Measurements from ENCODE around the gene TP53I11.

- no peak for TF ChIP-seq POLR2AphosphoS5 (IDR thresholded peaks at IDR 0.05; ENCODE audit: control insufficient read depth, insufficient read depth, low read depth, low read length)
- no peak for TF ChIP-seq NR2C2 (CRISPR knock-in tag; IDR thresholded peaks at IDR 0.05)
- no peak for TF ChIP-seq NR2C2 (tag; IDR thresholded peaks at IDR 0.05)
- TF ChIP-seq POLR2A (conservative IDR thresholded peaks at IDR 0.05), result no peak
- TF ChIP-seq MCM5 (IDR thresholded peaks at IDR 0.05; ENCODE audit: low read depth), result no peak
- no peak for TF ChIP-seq JUND (IDR thresholded peaks at IDR 0.05; ENCODE audit: borderline replicate concordance, low read depth, low read length)
- TF ChIP-seq JUND (tag; IDR thresholded peaks at IDR 0.05; ENCODE audit: borderline replicate concordance, low read depth, low read length), result no peak
- no peak for TF ChIP-seq ZNF282 (CRISPR knock-in tag; IDR thresholded peaks at IDR 0.05)
- no peak for TF ChIP-seq CTCF (IDR thresholded peaks at IDR 0.05 in 2 of 3, conservative IDR thresholded peaks at IDR 0.05 in 1 of 3; ENCODE audit: insufficient read depth in 2 of 3, low read depth in 1 of 3, low read length in 3 of 3)
- TF ChIP-seq CREB3L1 (IDR thresholded peaks at IDR 0.05; ENCODE audit: borderline replicate concordance, low read depth), result no peak
- TF ChIP-seq IFI16 (CRISPR knock-in tag; IDR thresholded peaks at IDR 0.05), result no peak
- no peak for TF ChIP-seq HNRNPH1 (optimal IDR thresholded peaks at IDR 0.05; ENCODE audit: low read depth, low read length)
- no peak for TF ChIP-seq KLF1 (tag; IDR thresholded peaks at IDR 0.05)
- no peak for TF ChIP-seq NFIC (IDR thresholded peaks at IDR 0.05)
- TF ChIP-seq DACH1 (IDR thresholded peaks at IDR 0.05; ENCODE audit: partially characterized antibody), result no peak
- no peak for TF ChIP-seq RBM25 (IDR thresholded peaks at IDR 0.05; ENCODE audit: low read depth, low read length, severe bottlenecking)
Measured at GRCh38 chr11:44950031-44950624, 555 bp downstream of the TP53I11 start.

All from K562 (cell line).